Caco-2 (cell line): Measurements from ENCODE around the gene EVC2. TPM values are rescaled to one million over a fixed set of nuclear protein-coding genes. Genes with fewer than 3 reads are reported as not detected.

ENCODE experiments used
- BruUV-seq: library from RNA; stranded (reverse); fragments of 400-500 nt; replicated peaks from 2 replicates; lab custom pipeline; 2021; lab: Mats Ljungman, UMichigan
- CTCF ChIA-PET: fragments of 300-600 bp; sonication (Branson Sonifier 250); formaldehyde crosslinking; loops from one replicate; lab custom pipeline; 2022; ENCODE audit warnings: antibody characterized with exemption; lab: Charles Lee
- POLR2A ChIA-PET: fragments of 300-600 bp; sonication (Branson Sonifier 250); formaldehyde crosslinking; loops from one replicate; lab custom pipeline; 2022; ENCODE audit warnings: antibody characterized with exemption; lab: Charles Lee
- DNase-seq, 2 experiments: peaks; one replicate each; pipeline versions ENCODE4 v3.0.0 to v3.0.0-alpha.2; 2020 to 2022
- H3K27me3 ChIP-seq: replicated peaks from 2 replicates; pipeline ENCODE4 v1.6.0; 2011; ENCODE audit warnings: low read length; ENCODE audit not compliant: control insufficient read depth, insufficient read depth
- H3K36me3 ChIP-seq: 2 replicates; pipeline ENCODE4 v1.5.1; 2011; ENCODE audit warnings: low read length; ENCODE audit not compliant: control insufficient read depth, insufficient read depth
- H3K4me1 ChIP-seq: fragments of 250-450 bp; sonication (Bioruptor Pico); 2 replicates; pipeline ENCODE4 v1.5.1; 2020; ENCODE audit warnings: mild to moderate bottlenecking
- H3K4me3 ChIP-seq: 2 replicates; pipeline ENCODE4 v1.5.1; 2011; ENCODE audit warnings: low read depth, mild to moderate bottlenecking, control low read depth, low read length
- H3K9me3 ChIP-seq: fragments of 250-450 bp; sonication (Bioruptor Pico); 2 replicates; pipeline ENCODE4 v1.5.1; 2020; ENCODE audit warnings: mild to moderate bottlenecking, moderate library complexity
- H3K27ac Mint-ChIP-seq: one replicate; pipeline ENCODE4 v1.8.0; 2022; ENCODE audit warnings: mixed read lengths; ENCODE audit not compliant: unreplicated experiment
- H3K27me3 Mint-ChIP-seq: one replicate; pipeline ENCODE4 v1.8.0; 2022; ENCODE audit warnings: mixed read lengths; ENCODE audit not compliant: insufficient read depth, unreplicated experiment
- H3K36me3 Mint-ChIP-seq: one replicate; pipeline ENCODE4 v1.8.0; 2022; ENCODE audit warnings: mild to moderate bottlenecking, mixed read lengths; ENCODE audit not compliant: insufficient read depth, unreplicated experiment
- H3K4me1 Mint-ChIP-seq: one replicate; pipeline ENCODE4 v1.8.0; 2022; ENCODE audit warnings: low read depth, mixed read lengths; ENCODE audit not compliant: unreplicated experiment
- H3K4me3 Mint-ChIP-seq: one replicate; pipeline ENCODE4 v1.8.0; 2022; ENCODE audit warnings: mild to moderate bottlenecking, moderate library complexity, mixed read lengths; ENCODE audit not compliant: unreplicated experiment
- H3K9me3 Mint-ChIP-seq: one replicate; pipeline ENCODE4 v1.8.0; 2022; ENCODE audit warnings: mixed read lengths; ENCODE audit not compliant: unreplicated experiment
- intact Hi-C: fragments of 100-400 bp; cut with micrococcal nuclease; formaldehyde crosslinking; loops from one replicate; pipeline ENCODE4 v1.10.0; 2022; ENCODE audit not compliant: unreplicated experiment
- total RNA-seq: library from RNA; stranded (reverse); gene quantifications from 2 replicates; pipeline ENCODE4 v1.2.3, GENCODE V29; 2022
- TF ChIP-seq, protein P1 (sequence below), 2 experiments: fragments of 200-600 bp in 1 of 2; IDR thresholded peaks; 1 replicate in 1 of 2; 2 replicates in 1 of 2; pipeline versions ENCODE4 v1.5.1 to v1.8.0; 2011 to 2022; ENCODE audit warnings: antibody characterized with exemption in 1 of 2, control low read depth in 1 of 2, inconsistent platforms in 1 of 2, low read depth in 1 of 2, low read length in 1 of 2, mild to moderate bottlenecking in 1 of 2, moderate library complexity in 1 of 2; ENCODE audit not compliant: insufficient read depth in 1 of 2, severe bottlenecking in 1 of 2, unreplicated experiment in 1 of 2

The EVC2 gene
- total RNA-seq, 1 experiment from 2014 or later, result not detected

GRCh38 chr4:5712517-5712916, 4.2 kb upstream of the EVC2 start:
- Histone ChIP-seq H3K4me1 (no peaks in the 10 kb centered on the region), H3K36me3 (no peaks in the 10 kb centered on the region), H3K27me3 (no peaks in the 10 kb centered on the region), H3K9me3 (0 out of 2 replicates have a peak, but pooled peaks cover 3% of the 10 kb centered on the region), H3K4me3 (no peak overlapping the region)
- DNase-seq, result no peak
- Mint-ChIP-seq H3K4me3 (no peak overlapping the region), H3K27me3 (no peaks in the 10 kb centered on the region), H3K9me3 (peaks cover 30% of the 10 kb centered on the region), H3K27ac (no peak overlapping the region), H3K4me1 (no peaks in the 10 kb centered on the region), H3K36me3 (no peaks in the 10 kb centered on the region)
- POLR2A ChIA-PET, result no interaction called here
- no TSS peak for BruUV-seq
- TF ChIP-seq, protein P1, sequence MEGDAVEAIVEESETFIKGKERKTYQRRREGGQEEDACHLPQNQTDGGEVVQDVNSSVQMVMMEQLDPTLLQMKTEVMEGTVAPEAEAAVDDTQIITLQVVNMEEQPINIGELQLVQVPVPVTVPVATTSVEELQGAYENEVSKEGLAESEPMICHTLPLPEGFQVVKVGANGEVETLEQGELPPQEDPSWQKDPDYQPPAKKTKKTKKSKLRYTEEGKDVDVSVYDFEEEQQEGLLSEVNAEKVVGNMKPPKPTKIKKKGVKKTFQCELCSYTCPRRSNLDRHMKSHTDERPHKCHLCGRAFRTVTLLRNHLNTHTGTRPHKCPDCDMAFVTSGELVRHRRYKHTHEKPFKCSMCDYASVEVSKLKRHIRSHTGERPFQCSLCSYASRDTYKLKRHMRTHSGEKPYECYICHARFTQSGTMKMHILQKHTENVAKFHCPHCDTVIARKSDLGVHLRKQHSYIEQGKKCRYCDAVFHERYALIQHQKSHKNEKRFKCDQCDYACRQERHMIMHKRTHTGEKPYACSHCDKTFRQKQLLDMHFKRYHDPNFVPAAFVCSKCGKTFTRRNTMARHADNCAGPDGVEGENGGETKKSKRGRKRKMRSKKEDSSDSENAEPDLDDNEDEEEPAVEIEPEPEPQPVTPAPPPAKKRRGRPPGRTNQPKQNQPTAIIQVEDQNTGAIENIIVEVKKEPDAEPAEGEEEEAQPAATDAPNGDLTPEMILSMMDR (IDR thresholded peaks at IDR 0.05; ENCODE audit: insufficient read depth in 1 of 2, low read depth in 1 of 2, low read length in 1 of 2, severe bottlenecking in 1 of 2, unreplicated experiment in 1 of 2), result no peak
- CTCF ChIA-PET, result no interaction called here
- intact Hi-C loops, result no loop called here

- intact Hi-C loops, result no loop called here
- Mint-ChIP-seq H3K36me3 (no peaks in the 10 kb centered on the region), H3K27me3 (no peaks in the 10 kb centered on the region), H3K4me3 (no peak overlapping the region), H3K4me1 (no peaks in the 10 kb centered on the region), H3K9me3 (peaks cover 21% of the 10 kb centered on the region), H3K27ac (no peak overlapping the region)
- Histone ChIP-seq H3K9me3 (0 out of 2 replicates have a peak, but pooled peaks cover 3% of the 10 kb centered on the region), H3K4me1 (no peaks in the 10 kb centered on the region), H3K4me3 (no peak overlapping the region), H3K27me3 (no peaks in the 10 kb centered on the region), H3K36me3 (no peaks in the 10 kb centered on the region)
- ChIA-PET POLR2A (no interaction called here), CTCF (no interaction called here)
- BruUV-seq, result no TSS peak
- no peak for DNase-seq
- TF ChIP-seq, protein P1 (IDR thresholded peaks at IDR 0.05; ENCODE audit: insufficient read depth in 1 of 2, low read depth in 1 of 2, low read length in 1 of 2, severe bottlenecking in 1 of 2, unreplicated experiment in 1 of 2), result no peak
Measured at GRCh38 chr4:5711479-5712184, 3.3 kb upstream of the EVC2 start.

GRCh38 chr4:5710961-5711478, 2.7 kb upstream of the EVC2 start, which contains the start of gene EVC:
TSS of gene EVC (plus strand) at chr4:5711201. CDS start at chr4:5711381, 180 bp downstream.
- H3K36me3 ChIP-seq, result no peaks in the 10 kb centered on the region
- no peaks in the 10 kb centered on the region for H3K4me1 ChIP-seq
- H3K4me1 Mint-ChIP-seq, result no peaks in the 10 kb centered on the region
- ChIA-PET CTCF (no interaction called here), POLR2A (no interaction called here)
- H3K4me3 ChIP-seq, result no peak within 1 kb of the TSS
- no peaks in the 10 kb centered on the region for H3K27me3 ChIP-seq
- 0 out of 2 replicates have a peak, but pooled peaks cover 3% of the 10 kb centered on the region for H3K9me3 ChIP-seq
- H3K27ac Mint-ChIP-seq, result no peak within 1 kb of the TSS
- intact Hi-C loops, result no loop called here
- H3K36me3 Mint-ChIP-seq, result no peaks in the 10 kb centered on the region
- DNase-seq, result no peak
- TF ChIP-seq, protein P1 (IDR thresholded peaks at IDR 0.05; ENCODE audit: insufficient read depth in 1 of 2, low read depth in 1 of 2, low read length in 1 of 2, severe bottlenecking in 1 of 2, unreplicated experiment in 1 of 2), result no peak
- H3K4me3 Mint-ChIP-seq, result no peak within 1 kb of the TSS
- peaks cover 15% of the 10 kb centered on the region for H3K9me3 Mint-ChIP-seq
- no TSS peak for BruUV-seq
- no peaks in the 10 kb centered on the region for H3K27me3 Mint-ChIP-seq
